Activated naive CD4-positive, alpha-beta T cell treated with anti-CD3 and anti-CD28 coated beads, Interleukin-2, amount 50 U/mL, for 24 hours (primary cell): ENCODE data around the gene SNRPD3.
"Not testable (repeated sequence)": the region's sequence is repeated elsewhere in the genome, so short reads cannot be mapped to it uniquely, and the experiment has no call there.

Experiments used
- H3K27ac Mint-ChIP-seq: one replicate; pipeline ENCODE4 v1.8.0; 2021; ENCODE audit warnings: mild to moderate bottlenecking, mixed read lengths
- H3K27me3 Mint-ChIP-seq: one replicate; pipeline ENCODE4 v1.8.0; 2021; ENCODE audit warnings: mixed read lengths
- H3K36me3 Mint-ChIP-seq: one replicate; pipeline ENCODE4 v1.8.0; 2021; ENCODE audit warnings: mixed read lengths
- H3K4me1 Mint-ChIP-seq: one replicate; pipeline ENCODE4 v1.8.0; 2021; ENCODE audit warnings: mixed read lengths
- H3K4me3 Mint-ChIP-seq: one replicate; pipeline ENCODE4 v1.8.0; 2021; ENCODE audit warnings: mild to moderate bottlenecking, mixed read lengths
- H3K9me3 Mint-ChIP-seq: one replicate; pipeline ENCODE4 v1.8.0; 2021; ENCODE audit warnings: mixed read lengths

Gene SNRPD3

GRCh38 chr22:24592058-24592850 is 36.5 kb downstream of the SNRPD3 start:
- Mint-ChIP-seq H3K27me3 (peaks cover 1% of the 10 kb centered on the region), H3K4me1 (peaks cover 5% of the 10 kb centered on the region), H3K9me3 (no peaks in the 10 kb centered on the region), H3K36me3 (no peaks in the 10 kb centered on the region), H3K4me3 (peak overlapping the region; percentile 80), H3K27ac (no peak overlapping the region)

- Mint-ChIP-seq H3K27ac (no peak within 1 kb of the TSS), H3K4me3 (peak within 1 kb of the TSS; percentile 80), H3K36me3 (no peaks in the 10 kb centered on the region), H3K27me3 (peaks cover 1% of the 10 kb centered on the region), H3K4me1 (peaks cover 5% of the 10 kb centered on the region), H3K9me3 (no peaks in the 10 kb centered on the region)
These were observed 37.2 kb downstream of the SNRPD3 start, which contains the start of gene LRRC75B for GRCh38 chr22:24592851-24593558. LRRC75B (minus strand) TSS chr22:24593073; CDS start chr22:24593039, 34 bp downstream.

GRCh38 chr22:24593559-24593835 is 37.7 kb downstream of the SNRPD3 start:
- not testable (repeated sequence) for H3K27ac Mint-ChIP-seq, H3K9me3 Mint-ChIP-seq, H3K27me3 Mint-ChIP-seq, H3K36me3 Mint-ChIP-seq, H3K4me1 Mint-ChIP-seq
- peak overlapping the region; percentile 33 for H3K4me3 Mint-ChIP-seq

GRCh38 chr22:24593836-24594568 is 38.2 kb downstream of the SNRPD3 start:
- Mint-ChIP-seq H3K9me3 (no peaks in the 10 kb centered on the region), H3K4me3 (no peak overlapping the region), H3K4me1 (peaks cover 5% of the 10 kb centered on the region), H3K36me3 (no peaks in the 10 kb centered on the region), H3K27me3 (peaks cover 1% of the 10 kb centered on the region), H3K27ac (no peak overlapping the region)

GRCh38 chr22:24594569-24595120 is 38.8 kb downstream of the SNRPD3 start:
- Mint-ChIP-seq H3K27ac (no peak overlapping the region), H3K36me3 (no peaks in the 10 kb centered on the region), H3K4me1 (peaks cover 5% of the 10 kb centered on the region), H3K27me3 (peaks cover 1% of the 10 kb centered on the region), H3K9me3 (no peaks in the 10 kb centered on the region), H3K4me3 (no peak overlapping the region)

GRCh38 chr22:24595228-24595627 is 39.4 kb downstream of the SNRPD3 start:
- Mint-ChIP-seq H3K4me1 (peaks cover 5% of the 10 kb centered on the region), H3K9me3 (no peaks in the 10 kb centered on the region), H3K27me3 (peaks cover 1% of the 10 kb centered on the region), H3K27ac (no peak overlapping the region), H3K36me3 (no peaks in the 10 kb centered on the region), H3K4me3 (no peak overlapping the region)

- peaks cover 5% of the 10 kb centered on the region for H3K4me1 Mint-ChIP-seq
- H3K36me3 Mint-ChIP-seq = no peaks in the 10 kb centered on the region
- H3K4me3 Mint-ChIP-seq = no peak overlapping the region
- H3K9me3 Mint-ChIP-seq = no peaks in the 10 kb centered on the region
- no peak overlapping the region for H3K27ac Mint-ChIP-seq
- H3K27me3 Mint-ChIP-seq = peaks cover 1% of the 10 kb centered on the region
These were observed 40.1 kb downstream of the SNRPD3 start for GRCh38 chr22:24595863-24596262.

- not testable (repeated sequence) for H3K9me3 Mint-ChIP-seq, H3K4me3 Mint-ChIP-seq, H3K36me3 Mint-ChIP-seq, H3K27me3 Mint-ChIP-seq, H3K27ac Mint-ChIP-seq, H3K4me1 Mint-ChIP-seq
These were observed 41.3 kb downstream of the SNRPD3 start for GRCh38 chr22:24597076-24597475.

- Mint-ChIP-seq H3K27me3 (no peaks in the 10 kb centered on the region), H3K9me3 (no peaks in the 10 kb centered on the region), H3K36me3 (no peaks in the 10 kb centered on the region), H3K27ac (no peak overlapping the region), H3K4me3 (no peak overlapping the region), H3K4me1 (peaks cover 18% of the 10 kb centered on the region)
These were observed 43.7 kb downstream of the SNRPD3 start for GRCh38 chr22:24599514-24599913.

- H3K36me3 Mint-ChIP-seq, H3K9me3 Mint-ChIP-seq, H3K4me3 Mint-ChIP-seq, H3K27ac Mint-ChIP-seq, H3K27me3 Mint-ChIP-seq: not testable (repeated sequence)
- H3K4me1 Mint-ChIP-seq = peaks cover 18% of the 10 kb centered on the region
These were observed 44.3 kb downstream of the SNRPD3 start for GRCh38 chr22:24599958-24600715.

GRCh38 chr22:24601217-24602104 is 45.7 kb downstream of the SNRPD3 start:
- Mint-ChIP-seq H3K36me3 (no peaks in the 10 kb centered on the region), H3K27me3 (no peaks in the 10 kb centered on the region), H3K27ac (no peak overlapping the region), H3K9me3 (no peaks in the 10 kb centered on the region), H3K4me1 (peaks cover 18% of the 10 kb centered on the region), H3K4me3 (no peak overlapping the region)

- H3K9me3 Mint-ChIP-seq, H3K36me3 Mint-ChIP-seq, H3K4me3 Mint-ChIP-seq, H3K27me3 Mint-ChIP-seq, H3K27ac Mint-ChIP-seq: not testable (repeated sequence)
- peaks cover 18% of the 10 kb centered on the region for H3K4me1 Mint-ChIP-seq
These were observed 46.4 kb downstream of the SNRPD3 start for GRCh38 chr22:24602105-24602749.

GRCh38 chr22:24602847-24603769 is 47.3 kb downstream of the SNRPD3 start, which contains the start of gene GGT1:
GGT1 (plus strand) TSS chr22:24603193; CDS start chr22:24611082, 7,889 bp downstream.
- H3K27me3 Mint-ChIP-seq, H3K36me3 Mint-ChIP-seq, H3K9me3 Mint-ChIP-seq: not testable (repeated sequence)
- peak within 1 kb of the TSS; percentile 68 for H3K27ac Mint-ChIP-seq
- peak within 1 kb of the TSS; percentile 38 for H3K4me3 Mint-ChIP-seq
- peaks cover 22% of the 10 kb centered on the region for H3K4me1 Mint-ChIP-seq
